CD4-positive, CD25-positive, alpha-beta regulatory T cell (primary cell): ENCODE measurements around the gene PGM5. TPM values are rescaled to one million over a fixed set of nuclear protein-coding genes. Genes with fewer than 3 reads are reported as not detected.

Experiments used
- ATAC-seq, 2 donors: fragments of 150-1000 bp; cut with Tn5 transposase; one replicate each; pipeline ENCODE4 v1.10.0; 2021; ENCODE audit warnings: low read depth in 2 of 2, moderate number of reproducible peaks in 2 of 2, moderate library complexity in 1 of 2
- DNase-seq, 3 donors: peaks; one replicate each; pipeline versions ENCODE4 v3.0.0 to v3.0.0-alpha.2; 2012 to 2022; ENCODE audit warnings: mixed read lengths in 1 of 3
- H3K27ac ChIP-seq: one replicate; pipeline ENCODE4 v1.7.0; 2013; ENCODE audit warnings: mild to moderate bottlenecking, low read length; ENCODE audit not compliant: insufficient read depth, poor library complexity, severe bottlenecking
- H3K27me3 ChIP-seq: one replicate; pipeline ENCODE4 v1.7.0; 2013; ENCODE audit warnings: low read length; ENCODE audit not compliant: control insufficient read depth, insufficient read depth
- H3K36me3 ChIP-seq: one replicate; pipeline ENCODE4 v1.7.0; 2013; ENCODE audit warnings: mild to moderate bottlenecking, low read length, moderate library complexity; ENCODE audit not compliant: control insufficient read depth, insufficient read depth
- H3K4me1 ChIP-seq: 2 replicates; pipeline ENCODE4 v1.7.0; 2013; ENCODE audit warnings: mild to moderate bottlenecking, low read length; ENCODE audit not compliant: insufficient read depth, control insufficient read depth, poor library complexity, severe bottlenecking
- H3K4me3 ChIP-seq: one replicate; pipeline ENCODE4 v1.7.0; 2013; ENCODE audit warnings: low read depth, mild to moderate bottlenecking, low read length, moderate library complexity
- H3K9me3 ChIP-seq, 2 experiments: 1 replicate in 1 of 2; 2 replicates in 1 of 2; pipeline ENCODE4 v1.7.0; 2013; ENCODE audit warnings: low read length in 2 of 2, mild to moderate bottlenecking in 1 of 2, moderate library complexity in 1 of 2; ENCODE audit not compliant: control insufficient read depth in 2 of 2
- H3K27ac Mint-ChIP-seq, 3 donors: one replicate each; pipeline ENCODE4 v1.8.0; 2020 to 2022; ENCODE audit warnings: mild to moderate bottlenecking in 3 of 3, mixed read lengths in 3 of 3, moderate library complexity in 2 of 3
- H3K27me3 Mint-ChIP-seq: one replicate; pipeline ENCODE4 v1.8.0; 2022; ENCODE audit warnings: mild to moderate bottlenecking, mixed read lengths
- H3K36me3 Mint-ChIP-seq: one replicate; pipeline ENCODE4 v1.8.0; 2020; ENCODE audit warnings: mixed read lengths
- H3K4me1 Mint-ChIP-seq, 4 donors: one replicate each; pipeline ENCODE4 v1.8.0; 2020 to 2022; ENCODE audit warnings: mixed read lengths in 4 of 4, mild to moderate bottlenecking in 1 of 4
- H3K4me3 Mint-ChIP-seq, 4 donors: one replicate each; pipeline ENCODE4 v1.8.0; 2020 to 2022; ENCODE audit warnings: mild to moderate bottlenecking in 4 of 4, mixed read lengths in 4 of 4, moderate library complexity in 3 of 4
- H3K9me3 Mint-ChIP-seq, 7 donors: one replicate each; pipeline ENCODE4 v1.8.0; 2020 to 2022; ENCODE audit warnings: mixed read lengths in 7 of 7, mild to moderate bottlenecking in 3 of 7, moderate library complexity in 2 of 7
- polyA plus RNA-seq, 4 donors: library from polyadenylated mRNA; unstranded; fragments of 300-500 nt; fragmentation: Illumina TruSeq; gene quantifications; one replicate each; pipeline ENCODE4 v1.2.3, GENCODE V29; 2021
- total RNA-seq: library from RNA; stranded (reverse); gene quantifications from one replicate; pipeline ENCODE4 v1.2.3, GENCODE V29; 2022

Gene PGM5
- total and polyA plus RNA-seq, 5 donors from 2014 or later: not detected

- Histone ChIP-seq H3K4me1 (no peaks in the 10 kb centered on the region), H3K9me3 (no peaks in the 10 kb centered on the region), H3K36me3 (no peaks in the 10 kb centered on the region), H3K27ac (no peak overlapping the region), H3K27me3 (peaks cover 9% of the 10 kb centered on the region), H3K4me3 (no peak overlapping the region)
- Mint-ChIP-seq H3K4me1 (peaks cover 0 to 15% (median 1%) of the 10 kb centered on the region in 4 donors), H3K36me3 (no peaks in the 10 kb centered on the region), H3K9me3 (no peaks in the 10 kb centered on the region), H3K27me3 (peaks cover 30% of the 10 kb centered on the region), H3K27ac (no peak overlapping the region), H3K4me3 (no peak overlapping the region)
- no peak for DNase-seq
- no peak for ATAC-seq
These were observed 206.1 kb downstream of the PGM5 start for GRCh38 chr9:68562461-68562860.

- Mint-ChIP-seq H3K4me3 (no peak overlapping the region), H3K9me3 (peaks cover 0 to 7% (median 2%) of the 10 kb centered on the region in 7 donors), H3K36me3 (no peaks in the 10 kb centered on the region), H3K4me1 (no peaks in the 10 kb centered on the region), H3K27me3 (peaks cover 37% of the 10 kb centered on the region), H3K27ac (no peak overlapping the region)
- Histone ChIP-seq H3K9me3 (no peaks in the 10 kb centered on the region), H3K27me3 (peaks cover 15% of the 10 kb centered on the region), H3K4me3 (no peak overlapping the region), H3K4me1 (no peaks in the 10 kb centered on the region), H3K36me3 (no peaks in the 10 kb centered on the region), H3K27ac (no peak overlapping the region)
- DNase-seq (no peak), ATAC-seq (no peak)
These were observed 211.2 kb downstream of the PGM5 start for GRCh38 chr9:68567565-68567964.

GRCh38 chr9:68574150-68574549 lies 217.7 kb downstream of the PGM5 start:
- no peak overlapping the region for H3K4me3 Mint-ChIP-seq
- peaks cover 0 to 10% (median 3%) of the 10 kb centered on the region in 7 donors for H3K9me3 Mint-ChIP-seq

GRCh38 chr9:68575817-68576216 lies 219.4 kb downstream of the PGM5 start:
- Mint-ChIP-seq H3K27me3 (peaks cover 24% of the 10 kb centered on the region), H3K36me3 (no peaks in the 10 kb centered on the region), H3K4me3 (no peak overlapping the region), H3K4me1 (no peaks in the 10 kb centered on the region), H3K27ac (no peak overlapping the region), H3K9me3 (peaks cover 0 to 9% (median 3%) of the 10 kb centered on the region in 7 donors)
- Histone ChIP-seq H3K27me3 (peaks cover 7% of the 10 kb centered on the region), H3K4me3 (no peak overlapping the region), H3K27ac (no peak overlapping the region), H3K9me3 (no peaks in the 10 kb centered on the region), H3K4me1 (no peaks in the 10 kb centered on the region), H3K36me3 (no peaks in the 10 kb centered on the region)
- DNase-seq: no peak
- no peak for ATAC-seq

More at GRCh38 chr9:68574150-68574549, 217.7 kb downstream of the PGM5 start:
- Histone ChIP-seq H3K4me3 (no peak overlapping the region), H3K9me3 (no peaks in the 10 kb centered on the region), H3K4me1 (no peaks in the 10 kb centered on the region), H3K27me3 (peaks cover 7% of the 10 kb centered on the region), H3K36me3 (no peaks in the 10 kb centered on the region), H3K27ac (no peak overlapping the region)
- H3K27ac Mint-ChIP-seq: no peak overlapping the region
- ATAC-seq (no peak), DNase-seq (no peak)
- peaks cover 38% of the 10 kb centered on the region for H3K27me3 Mint-ChIP-seq
- no peaks in the 10 kb centered on the region for H3K36me3 Mint-ChIP-seq
- no peaks in the 10 kb centered on the region for H3K4me1 Mint-ChIP-seq

GRCh38 chr9:68577774-68578591 lies 221.6 kb downstream of the PGM5 start:
- ATAC-seq (no peak), DNase-seq (no peak)
- Mint-ChIP-seq H3K4me1 (no peaks in the 10 kb centered on the region), H3K4me3 (no peak overlapping the region), H3K36me3 (no peaks in the 10 kb centered on the region), H3K27ac (no peak overlapping the region), H3K9me3 (peaks cover 0 to 5% (median 0%) of the 10 kb centered on the region in 7 donors), H3K27me3 (peaks cover 12% of the 10 kb centered on the region)
- Histone ChIP-seq H3K27me3 (no peaks in the 10 kb centered on the region), H3K4me1 (no peaks in the 10 kb centered on the region), H3K36me3 (no peaks in the 10 kb centered on the region), H3K27ac (no peak overlapping the region), H3K4me3 (no peak overlapping the region), H3K9me3 (no peaks in the 10 kb centered on the region)

Other genes starting within 250 kb of the PGM5 start
- gene ZNG1C, start 114.6 kb upstream of the PGM5 start, total RNA-seq: 24.0 TPM
- gene ZNG1C, start 114.6 kb upstream of the PGM5 start, polyA plus RNA-seq: 10 to 100 TPM; 14.2 to 33.8 (median 16.4) TPM
- not detected for gene FOXD4L3, start 53.7 kb upstream of the PGM5 start, total RNA-seq
- gene FOXD4L3, start 53.7 kb upstream of the PGM5 start, polyA plus RNA-seq: under 1 TPM in 1 of 4 donors, not detected in 3; 0.33 TPM
- not detected for gene TMEM252, start 184.3 kb downstream of the PGM5 start, total RNA-seq
- not detected for gene TMEM252, start 184.3 kb downstream of the PGM5 start, polyA plus RNA-seq